Osteocyte (in vitro differentiated cells): ENCODE data around the gene FAM72D. TPM values are rescaled to one million over a fixed set of nuclear protein-coding genes. Genes with fewer than 3 reads are reported as not detected.
"Not testable (repeated sequence)": the region's sequence is repeated elsewhere in the genome, so short reads cannot be mapped to it uniquely, and the experiment has no call there.

ENCODE experiments used
- DNase-seq: peaks from one replicate; pipeline ENCODE4 v3.0.0; 2021; ENCODE audit warnings: mixed read lengths; ENCODE audit not compliant: unreplicated experiment; ENCODE audit errors: extremely low spot score
- H3K27ac Mint-ChIP-seq: one replicate; pipeline ENCODE4 v1.8.0; 2021; ENCODE audit warnings: mild to moderate bottlenecking, mixed read lengths; ENCODE audit not compliant: unreplicated experiment
- H3K27me3 Mint-ChIP-seq: one replicate; pipeline ENCODE4 v1.8.0; 2021; ENCODE audit warnings: mixed read lengths; ENCODE audit not compliant: unreplicated experiment
- H3K36me3 Mint-ChIP-seq: one replicate; pipeline ENCODE4 v1.8.0; 2021; ENCODE audit warnings: mixed read lengths; ENCODE audit not compliant: unreplicated experiment
- H3K4me1 Mint-ChIP-seq: one replicate; pipeline ENCODE4 v1.8.0; 2021; ENCODE audit warnings: mixed read lengths; ENCODE audit not compliant: unreplicated experiment
- H3K4me3 Mint-ChIP-seq: one replicate; pipeline ENCODE4 v1.8.0; 2021; ENCODE audit warnings: mild to moderate bottlenecking, moderate library complexity, mixed read lengths; ENCODE audit not compliant: unreplicated experiment
- H3K9me3 Mint-ChIP-seq: one replicate; pipeline ENCODE4 v1.8.0; 2021; ENCODE audit warnings: mixed read lengths; ENCODE audit not compliant: unreplicated experiment
- total RNA-seq: library from RNA; stranded (reverse); gene quantifications from 2 replicates; pipeline ENCODE4 v1.2.1, GENCODE V29; 2021

Gene FAM72D
- total RNA-seq, 1 donor from 2014 or later: 0.73 TPM

DNA sequence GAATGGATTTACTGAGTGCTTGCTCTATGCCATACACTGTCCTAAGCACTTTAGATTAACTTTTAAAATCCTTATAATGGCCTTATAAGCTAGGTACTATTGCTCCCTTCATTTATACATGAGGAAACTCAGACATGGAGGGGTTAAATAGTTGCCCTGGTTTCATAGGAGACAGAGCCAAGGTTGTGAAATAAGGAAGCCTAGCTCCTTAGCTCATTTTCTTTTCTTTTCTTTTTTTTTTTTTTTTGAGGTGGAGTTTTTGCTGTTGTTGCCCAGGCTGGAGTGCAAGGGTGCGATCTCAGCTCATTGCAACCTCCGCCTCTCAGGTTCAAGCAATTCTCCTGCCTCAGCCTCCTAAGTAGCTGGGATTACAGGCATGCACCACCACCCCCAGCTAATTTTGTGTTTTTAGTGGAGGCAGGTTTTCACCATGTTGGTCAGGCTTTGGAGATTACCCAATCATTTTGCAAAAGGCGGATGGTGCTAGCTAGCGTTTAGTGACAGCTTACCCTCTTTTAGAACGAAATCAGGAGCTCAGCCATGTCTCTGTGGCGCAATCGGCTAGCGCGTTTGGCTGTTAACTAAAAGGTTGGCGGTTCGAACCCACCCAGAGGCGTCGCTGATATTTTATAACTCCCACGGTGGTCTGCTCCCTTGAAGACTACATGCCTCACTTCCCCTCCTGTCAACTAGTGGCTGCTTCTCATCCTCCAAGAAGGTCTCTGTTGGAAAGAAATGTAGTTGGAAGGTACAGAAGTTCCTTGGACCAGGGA is 33.1 kb downstream of the FAM72D start:
- H3K4me1 Mint-ChIP-seq, H3K9me3 Mint-ChIP-seq, H3K27ac Mint-ChIP-seq, H3K27me3 Mint-ChIP-seq, H3K36me3 Mint-ChIP-seq, H3K4me3 Mint-ChIP-seq, DNase-seq: not testable (repeated sequence)

DNA sequence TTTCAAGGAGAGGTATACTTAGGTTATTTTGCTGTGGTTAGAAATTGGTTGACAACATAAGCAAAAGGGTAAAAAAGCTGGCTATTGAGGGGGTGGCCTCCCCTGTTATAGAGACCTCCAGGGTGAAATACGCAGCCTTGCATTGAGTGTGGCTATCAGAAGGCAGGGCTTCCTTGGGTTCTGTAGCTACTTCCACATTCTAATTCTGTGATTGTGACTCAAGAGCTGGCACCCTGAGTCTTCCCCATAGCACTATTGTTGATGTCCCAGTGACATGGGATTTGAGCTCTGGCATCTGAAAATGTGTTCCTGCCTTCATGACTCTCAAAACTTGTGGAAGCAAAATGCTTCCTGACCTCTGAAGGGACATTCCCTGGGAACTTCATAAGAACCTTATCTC is 38.7 kb downstream of the FAM72D start:
- not testable (repeated sequence) for DNase-seq, H3K27ac Mint-ChIP-seq, H3K4me3 Mint-ChIP-seq, H3K9me3 Mint-ChIP-seq, H3K36me3 Mint-ChIP-seq, H3K27me3 Mint-ChIP-seq, H3K4me1 Mint-ChIP-seq

DNA sequence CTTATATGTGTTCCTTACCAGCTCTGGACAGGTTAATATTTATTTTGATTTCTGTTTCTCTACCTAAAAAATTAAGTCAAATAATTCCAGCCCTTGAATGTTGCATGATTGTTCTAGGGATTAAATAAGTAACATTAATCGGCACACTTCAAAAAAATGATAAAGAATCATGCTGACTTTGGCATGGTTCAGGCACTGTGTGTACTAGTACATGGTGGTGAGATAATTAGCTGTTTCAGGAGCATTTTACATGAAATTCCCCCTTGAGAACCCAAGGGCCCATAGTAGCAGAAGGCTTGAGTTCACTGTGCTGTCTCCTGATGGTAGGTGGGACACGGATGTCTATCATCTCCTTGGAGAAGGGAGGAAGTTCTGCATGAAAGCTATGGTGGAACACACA is 44.8 kb downstream of the FAM72D start:
- H3K36me3 Mint-ChIP-seq, H3K4me1 Mint-ChIP-seq, H3K27ac Mint-ChIP-seq, DNase-seq, H3K9me3 Mint-ChIP-seq, H3K27me3 Mint-ChIP-seq, H3K4me3 Mint-ChIP-seq: not testable (repeated sequence)

DNA sequence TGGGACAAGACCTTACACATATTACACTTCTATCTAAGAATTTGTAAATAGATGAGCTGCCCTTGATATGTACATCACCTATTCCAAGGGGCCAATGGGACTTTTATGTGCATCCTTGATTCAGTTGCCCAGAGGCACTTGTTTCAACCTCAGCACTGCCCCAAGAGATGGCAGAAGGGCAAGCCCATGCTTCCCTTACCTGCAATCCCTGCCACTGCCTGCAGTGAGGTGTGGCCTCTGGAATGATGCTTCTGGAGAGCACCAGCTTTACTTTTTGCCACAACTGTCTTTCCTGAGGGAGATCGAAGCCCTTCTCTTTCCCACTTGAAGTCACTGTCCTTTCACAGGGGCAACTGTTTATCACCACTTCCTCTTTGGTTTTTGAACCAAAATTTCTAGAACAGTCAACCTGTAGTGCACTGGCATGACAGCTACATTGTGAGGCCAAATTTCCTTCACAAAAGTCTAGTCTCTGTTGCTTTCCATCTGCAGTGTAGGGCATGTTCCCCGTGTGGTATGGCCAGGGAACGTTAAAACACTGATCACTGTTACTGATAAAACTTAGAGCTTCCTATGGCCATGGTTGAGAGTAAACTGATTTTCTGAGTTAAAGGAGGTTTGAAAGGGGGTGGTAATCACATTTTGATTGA is 48.6 kb downstream of the FAM72D start:
- not testable (repeated sequence) for H3K4me1 Mint-ChIP-seq, H3K4me3 Mint-ChIP-seq, DNase-seq, H3K27me3 Mint-ChIP-seq, H3K27ac Mint-ChIP-seq, H3K36me3 Mint-ChIP-seq, H3K9me3 Mint-ChIP-seq

DNA sequence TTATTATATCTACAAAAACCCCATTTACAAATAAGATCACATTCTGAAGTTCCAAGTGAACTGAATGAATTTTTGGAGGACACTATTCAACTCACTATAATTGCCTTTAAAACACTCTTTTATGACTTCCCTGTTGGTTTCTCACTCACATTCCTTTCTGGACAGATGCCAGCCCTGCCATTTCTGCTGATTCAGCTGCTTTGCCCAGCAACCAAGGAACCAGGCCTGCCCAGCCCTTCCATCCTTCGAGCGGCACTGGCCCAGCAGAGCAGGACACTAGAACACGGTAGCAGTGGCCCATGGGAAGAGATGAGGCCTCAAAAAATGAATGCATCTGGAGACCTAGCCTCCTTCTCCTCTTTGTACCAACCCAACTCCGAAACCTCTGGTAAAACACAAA is 50.5 kb downstream of the FAM72D start:
- not testable (repeated sequence) for H3K4me1 Mint-ChIP-seq, H3K4me3 Mint-ChIP-seq, H3K27ac Mint-ChIP-seq, H3K27me3 Mint-ChIP-seq, DNase-seq, H3K36me3 Mint-ChIP-seq, H3K9me3 Mint-ChIP-seq

DNA sequence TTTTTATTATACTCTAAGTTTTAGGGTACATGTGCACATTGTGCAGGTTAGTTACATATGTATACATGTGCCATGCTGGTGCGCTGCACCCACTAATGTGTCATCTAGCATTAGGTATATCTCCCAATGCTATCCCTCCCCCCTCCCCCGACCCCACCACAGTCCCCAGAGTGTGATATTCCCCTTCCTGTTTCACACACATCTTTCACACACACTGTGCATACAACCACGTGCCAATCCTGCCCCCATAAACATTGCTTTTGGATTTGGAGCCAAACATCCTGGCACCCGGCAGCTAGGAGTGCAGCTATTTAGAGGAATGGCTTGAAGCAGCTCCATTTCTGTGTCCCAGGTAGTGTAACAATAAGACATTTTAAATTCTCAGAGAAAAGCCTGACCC is 51.4 kb downstream of the FAM72D start:
- not testable (repeated sequence) for H3K4me1 Mint-ChIP-seq, H3K27me3 Mint-ChIP-seq, H3K9me3 Mint-ChIP-seq, H3K36me3 Mint-ChIP-seq, H3K4me3 Mint-ChIP-seq, DNase-seq, H3K27ac Mint-ChIP-seq

DNA sequence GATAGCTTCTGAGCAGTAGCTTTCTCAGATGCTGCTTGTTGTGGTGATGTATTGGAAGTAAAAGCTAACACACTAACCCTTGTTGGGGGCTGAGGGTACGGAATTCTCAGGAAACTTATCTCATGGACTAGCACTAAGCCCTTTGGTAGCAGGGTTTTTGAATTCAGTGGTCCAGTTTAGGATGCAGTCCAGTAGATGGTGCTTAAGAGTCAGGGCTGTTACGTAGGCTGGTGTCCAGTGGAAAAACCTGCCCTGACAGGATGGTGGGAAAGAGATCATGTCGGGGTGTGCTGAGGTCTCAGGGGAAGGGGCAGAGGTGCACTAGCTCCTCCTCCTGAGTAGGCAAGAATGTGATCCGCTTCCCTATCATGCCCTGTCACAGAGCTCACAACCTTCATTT is 59.6 kb downstream of the FAM72D start:
- not testable (repeated sequence) for H3K36me3 Mint-ChIP-seq, H3K27me3 Mint-ChIP-seq, DNase-seq, H3K4me1 Mint-ChIP-seq, H3K4me3 Mint-ChIP-seq, H3K27ac Mint-ChIP-seq, H3K9me3 Mint-ChIP-seq

DNA sequence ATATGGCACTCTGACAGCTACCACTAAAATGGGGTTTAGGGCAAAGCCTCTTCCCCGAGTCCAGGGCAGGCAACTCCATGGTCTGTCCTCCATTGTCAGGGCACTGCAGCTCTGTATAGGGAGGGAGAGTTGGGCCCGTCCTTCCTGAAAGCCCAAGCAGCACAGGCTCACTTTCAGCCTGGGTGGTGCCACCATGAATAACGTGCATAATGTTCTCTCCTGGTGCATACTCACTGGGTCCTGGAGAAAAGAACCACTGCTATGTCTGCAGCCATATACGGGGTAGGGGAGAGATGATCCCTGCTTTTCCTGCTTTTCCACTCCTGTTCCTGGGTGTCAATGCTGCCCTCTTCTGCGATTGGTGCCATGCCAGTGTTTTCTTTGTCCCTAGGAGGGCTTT is 60.1 kb downstream of the FAM72D start:
- H3K27me3 Mint-ChIP-seq, H3K9me3 Mint-ChIP-seq, H3K36me3 Mint-ChIP-seq, H3K4me3 Mint-ChIP-seq, H3K27ac Mint-ChIP-seq, H3K4me1 Mint-ChIP-seq: not testable (repeated sequence)
- peak; percentile 4 for DNase-seq

DNA sequence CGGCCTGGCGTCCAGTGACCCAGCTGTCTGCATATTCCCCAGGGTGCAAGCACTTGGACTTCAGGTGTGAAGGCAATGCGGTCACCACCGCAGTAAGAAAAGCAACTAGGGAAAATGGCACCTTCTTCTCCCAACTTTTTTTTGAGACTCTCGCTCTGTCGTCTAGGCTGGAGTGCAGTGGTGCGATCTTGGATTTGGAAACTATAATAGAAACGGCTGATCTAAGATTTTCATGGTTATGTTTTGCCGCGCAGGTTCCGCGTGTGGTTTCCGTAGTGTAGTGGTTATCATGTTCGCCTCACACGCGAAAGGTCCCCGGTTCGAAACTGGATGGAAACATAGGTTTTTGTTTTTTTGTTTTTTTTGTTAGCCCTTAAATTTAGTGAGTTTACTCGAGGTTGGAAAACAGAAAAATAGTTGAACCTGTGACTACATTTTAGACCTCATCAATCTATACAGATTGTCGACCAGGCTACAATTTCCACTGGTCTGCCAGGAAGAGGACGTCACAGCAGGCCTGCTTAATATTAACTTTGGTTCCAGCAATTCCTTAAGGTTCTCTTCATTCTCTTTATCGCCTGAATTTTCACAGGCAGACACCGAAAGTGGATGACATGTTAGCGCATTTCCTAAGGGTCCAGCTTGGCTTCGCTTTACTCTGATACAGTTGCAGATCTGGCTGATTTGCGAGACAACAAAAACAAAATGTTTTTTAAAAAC is 61.3 kb downstream of the FAM72D start:
- not testable (repeated sequence) for H3K9me3 Mint-ChIP-seq, H3K27me3 Mint-ChIP-seq, H3K36me3 Mint-ChIP-seq, H3K4me1 Mint-ChIP-seq
- Mint-ChIP-seq H3K27ac (peak overlapping the region; percentile 74), H3K4me3 (peak overlapping the region; percentile 61)
- DNase-seq: peak; percentile 53

DNA sequence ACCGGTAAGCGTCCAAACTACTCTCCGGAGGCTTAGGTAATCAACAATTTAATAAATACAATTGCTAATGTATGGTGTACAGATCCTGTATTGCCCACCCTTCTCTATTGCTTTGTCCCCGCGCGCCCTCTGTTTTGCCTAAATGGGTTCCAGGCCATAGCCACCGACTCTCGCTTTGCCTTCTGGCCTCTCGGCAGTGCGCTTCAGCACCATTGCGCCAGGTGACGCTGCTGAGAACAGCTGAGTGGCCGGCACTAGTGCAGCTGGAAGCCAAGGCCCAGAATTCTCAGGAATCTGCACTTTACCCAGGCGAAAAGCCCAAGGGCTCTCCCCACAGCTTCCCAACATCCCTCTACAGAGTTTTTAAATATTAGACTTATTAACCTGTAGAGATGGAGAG is 61.9 kb downstream of the FAM72D start:
- H3K27me3 Mint-ChIP-seq, H3K4me1 Mint-ChIP-seq, H3K27ac Mint-ChIP-seq, H3K36me3 Mint-ChIP-seq, H3K4me3 Mint-ChIP-seq, H3K9me3 Mint-ChIP-seq, DNase-seq: not testable (repeated sequence)

DNA sequence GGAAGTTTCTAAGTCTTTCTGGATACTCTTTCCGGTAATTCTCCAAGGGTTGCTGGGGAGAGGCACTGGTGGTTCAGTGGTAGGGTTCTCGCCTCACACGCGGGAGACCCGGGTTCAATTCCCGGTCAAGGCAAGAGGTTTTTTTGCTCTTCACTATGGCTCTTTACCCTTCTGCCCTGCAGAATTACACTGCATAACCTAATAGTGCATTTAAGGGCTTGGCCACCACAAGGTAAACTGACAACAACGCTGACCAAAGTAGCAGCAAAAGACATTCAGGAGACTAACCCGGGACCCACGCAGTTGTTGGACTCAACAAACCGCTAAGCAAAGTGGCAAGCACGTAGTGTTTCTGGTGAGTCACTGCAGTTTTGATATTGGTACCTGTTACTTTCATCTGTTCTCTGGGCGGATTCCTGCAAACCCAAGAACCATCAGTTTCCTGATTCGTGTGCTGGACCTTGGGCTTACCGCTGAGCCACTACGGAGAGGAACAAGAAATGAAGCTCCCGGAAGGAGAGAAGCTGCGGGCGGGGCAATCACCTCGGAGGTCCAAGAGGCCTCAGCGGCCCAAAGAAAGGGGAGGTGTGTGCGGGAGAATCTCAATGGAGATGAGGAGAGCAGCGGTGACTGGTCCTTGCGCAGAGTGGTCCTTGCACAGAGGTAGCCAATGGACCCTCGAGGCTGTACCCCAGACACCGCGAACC is 65.4 kb downstream of the FAM72D start:
- not testable (repeated sequence) for H3K9me3 Mint-ChIP-seq, H3K4me1 Mint-ChIP-seq, H3K36me3 Mint-ChIP-seq, H3K4me3 Mint-ChIP-seq, H3K27me3 Mint-ChIP-seq, H3K27ac Mint-ChIP-seq, DNase-seq
